Endothelial cell of umbilical vein (primary cell): ENCODE data around the gene DNAJC7. TPM values are rescaled to one million over a fixed set of nuclear protein-coding genes. Genes with fewer than 3 reads are reported as not detected.

ENCODE experiments used
- BruUV-seq: library from RNA; stranded (reverse); fragments of 400-500 nt; replicated peaks from 2 replicates; lab custom pipeline; 2021; lab: Mats Ljungman, UMichigan
- CTCF ChIA-PET: fragments of 300-600, 350-600 bp; sonication (Branson Sonifier 250); formaldehyde crosslinking; loops from one replicate; lab custom pipeline; 2021; ENCODE audit warnings: antibody characterized with exemption, inconsistent platforms; lab: Charles Lee
- POLR2A ChIA-PET: fragments of 300-600, 350-600 bp; sonication (Branson Sonifier 250); formaldehyde crosslinking; loops from one replicate; lab custom pipeline; 2021; ENCODE audit warnings: antibody characterized with exemption, inconsistent platforms; lab: Charles Lee
- DNase-seq: peaks from one replicate; pipeline ENCODE4 v3.0.0-alpha.2; 2011; ENCODE audit warnings: low read depth, low spot score
- FAIRE-seq: peaks from 2 replicates; lab custom pipeline; 2011; peaks lifted over from hg19 to GRCh38; lab: Jason Lieb, UNC
- H2AFZ ChIP-seq: 2 replicates; pipeline ENCODE4 v1.6.0; 2012; ENCODE audit warnings: low read depth, low read length, control low read depth, inconsistent platforms
- H3K27ac ChIP-seq: 2 replicates; pipeline ENCODE4 v1.5.1; 2011; ENCODE audit warnings: low read depth, mild to moderate bottlenecking, control low read depth, low read length, moderate library complexity; ENCODE audit not compliant: insufficient read depth
- H3K27me3 ChIP-seq, 2 experiments: 2 replicates each; pipeline versions ENCODE4 v1.6.0 to v1.6.1; 2011; ENCODE audit warnings: low read length in 2 of 2, mixed read lengths in 1 of 2; ENCODE audit not compliant: control insufficient read depth in 2 of 2, insufficient read depth in 2 of 2
- H3K36me3 ChIP-seq, 2 experiments: 2 replicates in 1 of 2; 3 replicates in 1 of 2; pipeline ENCODE4 v1.5.1; 2011; ENCODE audit warnings: low read length in 2 of 2, mild to moderate bottlenecking in 1 of 2, moderate library complexity in 1 of 2; ENCODE audit not compliant: control insufficient read depth in 2 of 2, insufficient read depth in 2 of 2; ENCODE audit errors: extremely low read depth in 1 of 2
- H3K4me1 ChIP-seq: 3 replicates; pipeline ENCODE4 v1.5.1; 2011; ENCODE audit warnings: mild to moderate bottlenecking, low read length; ENCODE audit not compliant: control insufficient read depth, insufficient read depth; ENCODE audit errors: extremely low read depth
- H3K4me2 ChIP-seq: 2 replicates; pipeline ENCODE4 v1.6.1; 2011; ENCODE audit warnings: low read length, control low read depth, mixed read lengths; ENCODE audit not compliant: insufficient read depth
- H3K4me3 ChIP-seq, 3 experiments: fragments of 200-600 bp in 1 of 3; sonication (generic), shearing (Covaris generic) in 1 of 3; replicated peaks in 1 of 3; 2 replicates each; pipeline ENCODE4 v1.5.1; 2011 to 2016; ENCODE audit warnings: control low read depth in 3 of 3, low read length in 3 of 3, mild to moderate bottlenecking in 2 of 3, inconsistent platforms in 1 of 3, low read depth in 1 of 3, moderate library complexity in 1 of 3; ENCODE audit not compliant: insufficient read depth in 1 of 3
- H3K79me2 ChIP-seq: 2 replicates; pipeline ENCODE4 v1.6.0; 2012; ENCODE audit warnings: low read length, inconsistent platforms; ENCODE audit not compliant: control insufficient read depth, insufficient read depth
- H3K9ac ChIP-seq: replicated peaks from 2 replicates; pipeline ENCODE3; 2011; ENCODE audit warnings: low read length, control low read depth; ENCODE audit not compliant: insufficient read depth; ENCODE audit errors: extremely low read depth
- H3K9me1 ChIP-seq: replicated peaks from 3 replicates; pipeline ENCODE4 v1.6.0; 2011; ENCODE audit warnings: mild to moderate bottlenecking, low read length; ENCODE audit not compliant: control insufficient read depth, insufficient read depth; ENCODE audit errors: extremely low read depth
- H3K9me3 ChIP-seq: replicated peaks from 2 replicates; pipeline ENCODE4 v1.5.1; 2012; ENCODE audit warnings: low read length, inconsistent platforms; ENCODE audit not compliant: control insufficient read depth, insufficient read depth
- H4K20me1 ChIP-seq: replicated peaks from 2 replicates; pipeline ENCODE3; 2011; ENCODE audit warnings: mild to moderate bottlenecking, low read length; ENCODE audit not compliant: control insufficient read depth, insufficient read depth; ENCODE audit errors: extremely low read depth
- CTCF ChIP-seq, 2 donors: IDR thresholded peaks; 1 replicate in 1 of 2; 2 replicates in 1 of 2; pipeline ENCODE4 v1.5.1; 2011; ENCODE audit warnings: low read length in 2 of 2, mild to moderate bottlenecking in 2 of 2, moderate library complexity in 2 of 2, control low read depth in 1 of 2, inconsistent platforms in 1 of 2, low read depth in 1 of 2; ENCODE audit not compliant: insufficient read depth in 1 of 2; ENCODE audit errors: extremely low read depth in 1 of 2
- EZH2 ChIP-seq: IDR thresholded peaks from 2 replicates; pipeline ENCODE4 v1.6.1; 2012; ENCODE audit warnings: borderline replicate concordance, low read depth, mild to moderate bottlenecking, moderate library complexity, low read length, inconsistent platforms; ENCODE audit not compliant: severe bottlenecking
- FOS ChIP-seq: IDR thresholded peaks from 2 replicates; pipeline ENCODE4 v1.6.1; 2011; ENCODE audit warnings: mild to moderate bottlenecking, low read length, moderate library complexity, borderline replicate concordance; ENCODE audit not compliant: insufficient read depth
- GATA2 ChIP-seq: IDR thresholded peaks from 2 replicates; pipeline ENCODE4 v1.7.0; 2011; ENCODE audit warnings: low read depth, mild to moderate bottlenecking, moderate library complexity, mixed read lengths, low read length; ENCODE audit not compliant: insufficient read length, insufficient read depth
- JUN ChIP-seq: IDR thresholded peaks from 2 replicates; pipeline ENCODE4 v1.6.1; 2011; ENCODE audit warnings: borderline replicate concordance, low read depth; ENCODE audit not compliant: insufficient read length, insufficient read depth
- MAX ChIP-seq: IDR thresholded peaks from 2 replicates; pipeline ENCODE4 v1.6.1; 2011; ENCODE audit not compliant: insufficient read depth, insufficient read length
- MYC ChIP-seq: IDR thresholded peaks from one replicate; pipeline ENCODE4 v1.6.1; 2011; ENCODE audit warnings: mild to moderate bottlenecking, low read depth, low read length
- POLR2A ChIP-seq: IDR thresholded peaks from 2 replicates; pipeline ENCODE4 v1.6.1; 2012; ENCODE audit warnings: low read depth, mild to moderate bottlenecking, control low read depth, low read length
- POLR2AphosphoS5 ChIP-seq: IDR thresholded peaks from 2 replicates; pipeline ENCODE4 v1.6.1; 2012; ENCODE audit warnings: low read depth, mild to moderate bottlenecking, control low read depth, low read length, moderate library complexity; ENCODE audit not compliant: insufficient read depth
- dilution Hi-C: fragments of 300-500 bp; cut with MboI; formaldehyde crosslinking; loops from one replicate; pipeline ENCODE4 v1.15.0; 2019; ENCODE audit warnings: low sequenced_read_pairs; ENCODE audit not compliant: extremely low pct_ligation_motif_present
- intact Hi-C: fragments of 100-400 bp; cut with micrococcal nuclease; formaldehyde crosslinking; loops from one replicate; pipeline ENCODE4 v1.10.0; 2022
- polyA plus RNA-seq, 4 experiments: library from polyadenylated mRNA; depleted of rRNA in 3 of 4; stranded (reverse) in 3 of 4; unstranded in 1 of 4; fragments of >200 nt; gene quantifications; 2 replicates each; pipeline versions ENCODE4 v1.2.1 to v1.2.3, GENCODE V29; 2011 to 2012; ENCODE audit warnings: missing spikeins in 1 of 4
- total RNA-seq: library from RNA; stranded (reverse); gene quantifications from 2 replicates; pipeline ENCODE4 v1.2.3, GENCODE V29; 2021

The DNAJC7 gene
- total and polyA plus RNA-seq, 2 donors (not counting 3 experiments of a cell fraction or from before 2014, with no cell fraction given): 19.8 to 111 TPM

GRCh38 chr17:42019509-42020404 is 2.5 kb upstream of the DNAJC7 start, which contains the start of gene NKIRAS2:
TSS of gene NKIRAS2 (plus strand) at chr17:42020090. CDS start at chr17:42021578, 1,488 bp downstream.
- dilution Hi-C loops: no loop called here
- no peak for TF ChIP-seq FOS
- no peak for TF ChIP-seq EZH2
- no peak for TF ChIP-seq JUN
- peak; percentile 91 to 96 for TF ChIP-seq CTCF (IDR thresholded peaks at IDR 0.05; ENCODE audit: extremely low read depth in 1 of 2, insufficient read depth in 1 of 2, low read depth in 1 of 2, low read length in 2 of 2)
- TF ChIP-seq MAX: no peak
- TF ChIP-seq POLR2A: peak; percentile 92
- no peak for TF ChIP-seq MYC
- peak; percentile 89 for TF ChIP-seq POLR2AphosphoS5
- TF ChIP-seq GATA2: no peak
- BruUV-seq: no TSS peak

More at GRCh38 chr17:42019509-42020404, 2.5 kb upstream of the DNAJC7 start, which contains the start of gene NKIRAS2:
- CTCF ChIA-PET: interaction anchor here (0.6 to 1.9 kb wide), 22 partner anchors 10 to 175 kb away, joined by 3 to 13 read pairs (median 4); partner anchors contain the start of genes DHX58, GHDC and ODAD4
- Histone ChIP-seq H3K4me1 (peaks cover 24% of the 10 kb centered on the region), H3K27me3 (no peaks in the 10 kb centered on the region), H3K9me1 (no peaks in the 10 kb centered on the region), H2AFZ (peak within 1 kb of the TSS; percentile 66), H3K79me2 (peaks cover 40% of the 10 kb centered on the region), H3K9me3 (no peaks in the 10 kb centered on the region), H3K4me2 (peak within 1 kb of the TSS; percentile 90), H3K4me3 (peak within 1 kb of the TSS; percentile 89 to 96 (median 93)), H4K20me1 (no peaks in the 10 kb centered on the region), H3K9ac (peak within 1 kb of the TSS; percentile 97), H3K36me3 (peaks cover 3 to 16% of the 10 kb centered on the region in 2 experiments), H3K27ac (peak within 1 kb of the TSS; percentile 86)
- POLR2A ChIA-PET: interaction anchor here (0.7 kb wide), 2 partner anchors 53 to 60 kb away, joined by 3 read pairs; partner anchors contain the start of gene CNP
- DNase-seq: peak; percentile 89
- intact Hi-C loops: loop anchor here (5.0 to 10.0 kb wide), 2 partner anchors 52 to 505 kb away; partner anchors contain the start of gene CNP
- peak; percentile 91 for FAIRE-seq
